ENCODE results near the gene RBM42. TPM values are rescaled to one million over a fixed set of nuclear protein-coding genes. Genes with fewer than 3 reads are reported as not detected.
"Not testable (repeated sequence)": the region's sequence is repeated elsewhere in the genome, so short reads cannot be mapped to it uniquely, and the experiment has no call there.

RBM42 gene
- total RNA-seq, 4 donors from 2014 or later, result 49.4 to 90.9 (median 65.6) TPM

- H3K36me3 ChIP-seq, result no peaks in the 10 kb centered on the region
- peak overlapping the region; percentile 30 to 88 (median 55) for H3K27ac ChIP-seq
- intact Hi-C loops (cut with DNase I), result no loop called here
- peak overlapping the region in 1 of 3 donors; percentile 47 for H3K4me3 ChIP-seq (replicated peaks in 1 of 3)
- TF ChIP-seq CTCF (IDR thresholded peaks at IDR 0.05), result no peak
- TF ChIP-seq POLR2A (IDR thresholded peaks at IDR 0.05), result no peak
- peaks cover 19 to 37% of the 10 kb centered on the region in 2 donors for H3K4me1 ChIP-seq
- 22 to 24% methylated on average over 13 to 19 of the region's 20 CpGs for WGBS, 2 donors
- no peaks in the 10 kb centered on the region for H3K27me3 ChIP-seq
- no peaks in the 10 kb centered on the region for H3K9me3 ChIP-seq
- DNase-seq, result peak; percentile 71 to 79
These were observed 16.3 kb downstream of the RBM42 start for GRCh38 chr19:35644987-35645679.

DNA sequence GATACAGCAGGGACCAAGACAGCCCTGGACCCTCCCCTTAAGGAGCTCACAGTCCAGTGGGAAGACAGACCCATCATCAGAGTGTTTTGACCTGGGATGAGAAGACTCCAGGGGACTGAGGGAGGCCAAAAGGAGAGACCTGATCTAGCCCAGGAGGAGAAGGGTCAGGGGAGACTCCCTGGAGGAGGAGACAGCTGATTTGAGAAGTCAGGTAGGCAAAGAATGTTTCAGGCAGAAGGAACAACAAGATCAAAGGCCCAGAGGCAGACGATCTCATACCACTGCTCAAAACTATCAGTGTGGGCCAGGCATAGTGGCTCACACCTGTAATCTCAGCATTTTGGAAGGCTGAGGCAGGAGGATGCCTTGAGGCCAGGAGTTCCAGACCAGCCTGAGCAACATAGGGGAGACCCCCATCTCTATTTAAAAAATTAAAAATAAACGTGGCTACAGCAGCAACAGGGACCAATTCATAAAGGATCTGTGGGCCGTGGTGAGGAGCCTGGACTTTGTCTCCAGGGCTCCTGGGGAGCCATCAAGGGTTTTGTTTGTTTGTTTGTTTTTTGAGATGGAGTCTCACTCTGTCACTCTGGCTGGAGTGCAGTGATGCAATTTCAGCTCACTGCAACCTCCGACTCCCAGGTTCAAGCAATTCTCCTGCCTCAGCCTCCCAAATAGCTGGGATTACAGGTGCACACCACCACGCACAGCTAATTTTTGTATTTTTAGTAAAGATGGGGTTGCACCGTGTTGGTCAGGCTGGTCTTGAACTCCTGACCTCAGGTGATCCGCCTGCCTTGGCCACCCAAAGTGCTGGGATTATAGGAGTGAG is 17.1 kb downstream of the RBM42 start:
- H3K27ac ChIP-seq, result no peak overlapping the region
- peaks cover 19 to 37% of the 10 kb centered on the region in 2 donors for H3K4me1 ChIP-seq
- no peaks in the 10 kb centered on the region for H3K9me3 ChIP-seq
- 77 to 78% methylated on average over 7 of the region's 7 CpGs for WGBS, 2 donors
- H3K27me3 ChIP-seq, result no peaks in the 10 kb centered on the region
- H3K36me3 ChIP-seq, result no peaks in the 10 kb centered on the region
- no peak for TF ChIP-seq CTCF (IDR thresholded peaks at IDR 0.05)
- no peak overlapping the region for H3K4me3 ChIP-seq (replicated peaks in 1 of 3)
- DNase-seq, result no peak
- intact Hi-C loops (cut with DNase I), result no loop called here

- H3K27ac ChIP-seq, result peak within 1 kb of the TSS; percentile 11 to 71 (median 69)
- peaks cover 15 to 21% of the 10 kb centered on the region in 2 donors for H3K4me1 ChIP-seq
- TF ChIP-seq CTCF (IDR thresholded peaks at IDR 0.05) (no peak), POLR2A (IDR thresholded peaks at IDR 0.05) (peak in 1 of 2 donors; percentile 80)
- H3K9me3 ChIP-seq, result no peaks in the 10 kb centered on the region
- H3K36me3 ChIP-seq, result peaks cover 0 to 23% of the 10 kb centered on the region in 2 donors
- no peaks in the 10 kb centered on the region for H3K27me3 ChIP-seq
- H3K4me3 ChIP-seq (replicated peaks in 1 of 3), result peak within 1 kb of the TSS; percentile 30 to 95 (median 64)
- intact Hi-C loops (cut with DNase I), result no loop called here
- 0 to 1% methylated on average over 30 to 34 of the region's 46 CpGs for WGBS, 2 donors
- peak; percentile 96 to 97 for DNase-seq
These were observed 19.5 kb downstream of the RBM42 start, which contains the start of gene COX6B1 for GRCh38 chr19:35648017-35648961. Gene COX6B1, plus strand, starts transcription at chr19:35648323. Its CDS starts 2,921 bp downstream, at chr19:35651244.

- TF ChIP-seq CTCF (IDR thresholded peaks at IDR 0.05) (no peak), POLR2A (IDR thresholded peaks at IDR 0.05) (no peak)
- H3K9me3 ChIP-seq, result no peaks in the 10 kb centered on the region
- H3K4me1 ChIP-seq, result peaks cover 10 to 15% of the 10 kb centered on the region in 2 donors
- H3K36me3 ChIP-seq, result peaks cover 16 to 46% of the 10 kb centered on the region in 2 donors
- no peak overlapping the region for H3K27ac ChIP-seq
- 86 to 90% methylated on average over 9 of the region's 9 CpGs for WGBS, 2 donors
- no peak for DNase-seq
- H3K27me3 ChIP-seq, result no peaks in the 10 kb centered on the region
- intact Hi-C loops (cut with DNase I), result no loop called here
- no peak overlapping the region for H3K4me3 ChIP-seq (replicated peaks in 1 of 3)
These were observed 21.7 kb downstream of the RBM42 start for GRCh38 chr19:35650581-35650980.

- H3K4me1 ChIP-seq; intact Hi-C loops (cut with DNase I); H3K4me3 ChIP-seq (replicated peaks in 1 of 3); H3K9me3 ChIP-seq; H3K27ac ChIP-seq; H3K27me3 ChIP-seq; DNase-seq: not testable (repeated sequence)
- peaks cover 49 to 82% of the 10 kb centered on the region in 2 donors for H3K36me3 ChIP-seq
- 96 to 97% methylated on average over 6 of the region's 6 CpGs for WGBS, 2 donors
These were observed 26.0 kb downstream of the RBM42 start for GRCh38 chr19:35654828-35655227.
